Activated CD8-positive, alpha-beta memory T cell treated with anti-CD3 and anti-CD28 coated beads, Interleukin-2, amount 50 U/mL, for 24 hours (primary cell): Measurements from ENCODE around the gene OR51A7.
"Not testable (repeated sequence)": the region's sequence is repeated elsewhere in the genome, so short reads cannot be mapped to it uniquely, and the experiment has no call there.

Experiments used
- DNase-seq: peaks from one replicate; pipeline ENCODE4 v3.0.0-alpha.2; 2020; ENCODE audit errors: extremely low read depth

The OR51A7 gene

DNA sequence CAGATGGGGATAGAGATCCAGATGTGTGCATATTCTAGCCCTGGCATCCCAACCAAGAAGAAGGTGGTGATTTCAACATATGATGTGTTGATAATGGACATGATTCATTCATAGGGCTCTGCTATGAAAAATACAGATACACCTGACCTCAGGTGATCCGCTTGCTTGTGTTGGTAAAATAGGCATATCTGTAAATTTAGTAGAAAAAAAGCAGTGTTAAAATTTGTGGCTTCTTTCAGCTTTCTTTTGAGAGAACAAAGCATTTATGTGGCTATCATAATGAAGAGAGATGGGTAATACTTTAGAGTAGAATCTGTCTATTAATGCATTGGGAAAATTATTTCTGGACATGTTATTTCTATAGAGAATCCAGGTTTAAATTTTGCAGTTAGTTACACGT is 52.0 kb downstream of the OR51A7 start, which contains the start of gene OR51A2:
TSS of gene OR51A2 (minus strand) at position 101 of the 400 bp plus-strand sequence. CDS start at position 101, 0 bp downstream.
- DNase-seq = not testable (repeated sequence)

DNA sequence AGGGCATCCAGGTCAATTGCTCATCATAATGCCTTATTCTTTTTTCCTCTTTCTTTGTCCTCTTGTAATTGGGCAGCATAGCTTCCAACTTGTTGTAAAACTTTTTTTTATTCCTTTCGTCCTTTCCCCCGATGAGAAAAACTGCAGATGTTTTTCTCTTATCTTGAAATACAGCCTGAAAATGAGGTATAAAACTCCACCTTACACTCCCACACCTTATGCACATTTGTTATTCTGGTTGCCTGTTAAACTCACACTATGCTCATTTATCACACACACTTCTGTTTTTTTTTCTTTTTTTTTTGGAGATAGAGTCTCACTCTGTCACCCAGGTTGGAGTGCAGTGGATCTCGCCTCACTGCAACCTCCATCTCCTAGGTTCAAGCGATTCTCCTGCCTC is 53.8 kb downstream of the OR51A7 start:
- no peak for DNase-seq
